Spleen (tissue), 7 donors: ENCODE results near the gene SIPA1L3.

Source experiments
- CTCF ChIP-seq, 11 experiments: fragments of 200-600 bp in 7 of 11; fragments of 450-650 bp in 4 of 11; sonication (generic) in 4 of 11; IDR thresholded peaks in 8 of 11; conservative IDR thresholded peaks in 3 of 11; 1 replicate in 7 of 11; 2 replicates in 4 of 11; pipeline versions ENCODE4 v1.4.0 to v1.8.0; 2016 to 2021; ENCODE audit warnings: antibody characterized with exemption in 11 of 11, inconsistent platforms in 4 of 11, mild to moderate bottlenecking in 1 of 11
- POLR2A ChIP-seq, 3 donors: fragments of 450-650 bp; IDR thresholded peaks; one replicate each; pipeline ENCODE4 v1.5.1; 2017; ENCODE audit warnings: antibody characterized with exemption in 3 of 3, mild to moderate bottlenecking in 1 of 3
- POLR2AphosphoS5 ChIP-seq, 3 donors: sonication (generic); formaldehyde crosslinking; IDR thresholded peaks; one replicate each; pipeline ENCODE4 v1.5.1; 2017; ENCODE audit warnings: antibody characterized with exemption in 3 of 3
- donor health status: DM: no; HTN: no; CAD: no; lungs with moderate emphysema.
- donor health status: DM: no; HTN: no; CAD: no.
- donor health status: DM: no; HTN: no; CAD: no.

- TF ChIP-seq CTCF (IDR thresholded peaks at IDR 0.05 in 8 of 11, conservative IDR thresholded peaks at IDR 0.05 in 3 of 11): no peak
- no peak for TF ChIP-seq POLR2A (IDR thresholded peaks at IDR 0.05)
- TF ChIP-seq POLR2AphosphoS5 (IDR thresholded peaks at IDR 0.05): no peak
Observed at GRCh38 chr19:38005224-38005614, 98.2 kb downstream of the SIPA1L3 start.
